ENCODE data around the gene IFNA10. TPM values are rescaled to one million over a fixed set of nuclear protein-coding genes. Genes with fewer than 3 reads are reported as not detected.
"Not testable (repeated sequence)": the region's sequence is repeated elsewhere in the genome, so short reads cannot be mapped to it uniquely, and the experiment has no call there.

The IFNA10 gene
- total RNA-seq, 1 donor from 2014 or later = not detected

- Histone ChIP-seq H3K36me3 (ENCODE audit: control insufficient read depth, insufficient read depth, low read length) (no peaks in the 10 kb centered on the region), H3K27me3 (ENCODE audit: control insufficient read depth, insufficient read depth, low read length) (no peaks in the 10 kb centered on the region), H3K4me3 (ENCODE audit: low read depth, low read length) (no peak within 1 kb of the TSS)
- TF ChIP-seq CTCF (IDR thresholded peaks at IDR 0.05; ENCODE audit: insufficient read depth, low read length, poor library complexity, severe bottlenecking) = no peak
- no peak for DNase-seq (ENCODE audit: low read depth)
Measured at GRCh38 chr9:21239911-21240310, 33.0 kb upstream of the IFNA10 start, which contains the start of gene IFNA14. TSS of gene IFNA14 (minus strand) at chr9:21240005. CDS start at chr9:21239935, 70 bp downstream.

GRCh38 chr9:21236360-21236714 is 29.4 kb upstream of the IFNA10 start:
- not testable (repeated sequence) for H3K4me3 ChIP-seq (ENCODE audit: low read depth, low read length); H3K36me3 ChIP-seq (ENCODE audit: control insufficient read depth, insufficient read depth, low read length); DNase-seq (ENCODE audit: low read depth); H3K27me3 ChIP-seq (ENCODE audit: control insufficient read depth, insufficient read depth, low read length)

GRCh38 chr9:21235468-21236359 is 28.8 kb upstream of the IFNA10 start:
- H3K36me3 ChIP-seq (ENCODE audit: control insufficient read depth, insufficient read depth, low read length); H3K27me3 ChIP-seq (ENCODE audit: control insufficient read depth, insufficient read depth, low read length); DNase-seq (ENCODE audit: low read depth); H3K4me3 ChIP-seq (ENCODE audit: low read depth, low read length): not testable (repeated sequence)
- peak; percentile 64 for TF ChIP-seq CTCF (IDR thresholded peaks at IDR 0.05; ENCODE audit: insufficient read depth, low read length, poor library complexity, severe bottlenecking)

- TF ChIP-seq CTCF (IDR thresholded peaks at IDR 0.05; ENCODE audit: insufficient read depth, low read length, poor library complexity, severe bottlenecking) = no peak
Measured at GRCh38 chr9:21234153-21234687, 27.3 kb upstream of the IFNA10 start.

GRCh38 chr9:21233258-21233657 is 26.3 kb upstream of the IFNA10 start:
- no peak for TF ChIP-seq CTCF (IDR thresholded peaks at IDR 0.05; ENCODE audit: insufficient read depth, low read length, poor library complexity, severe bottlenecking)
- DNase-seq (ENCODE audit: low read depth) = no peak
- no peaks in the 10 kb centered on the region for H3K27me3 ChIP-seq (ENCODE audit: control insufficient read depth, insufficient read depth, low read length)
- H3K4me3 ChIP-seq (ENCODE audit: low read depth, low read length) = no peak overlapping the region
- H3K36me3 ChIP-seq (ENCODE audit: control insufficient read depth, insufficient read depth, low read length) = no peaks in the 10 kb centered on the region

More at GRCh38 chr9:21234153-21234687, 27.3 kb upstream of the IFNA10 start:
- no peaks in the 10 kb centered on the region for H3K27me3 ChIP-seq (ENCODE audit: control insufficient read depth, insufficient read depth, low read length)
- DNase-seq (ENCODE audit: low read depth) = no peak
- no peaks in the 10 kb centered on the region for H3K36me3 ChIP-seq (ENCODE audit: control insufficient read depth, insufficient read depth, low read length)
- H3K4me3 ChIP-seq (ENCODE audit: low read depth, low read length) = no peak overlapping the region

GRCh38 chr9:21228122-21228521 is 21.2 kb upstream of the IFNA10 start, which contains the start of gene IFNA17:
TSS of gene IFNA17 (minus strand) at chr9:21228222. CDS start at chr9:21228173, 49 bp downstream.
- no peak for TF ChIP-seq CTCF (IDR thresholded peaks at IDR 0.05; ENCODE audit: insufficient read depth, low read length, poor library complexity, severe bottlenecking)
- DNase-seq (ENCODE audit: low read depth) = no peak
- Histone ChIP-seq H3K4me3 (ENCODE audit: low read depth, low read length) (no peak within 1 kb of the TSS), H3K36me3 (ENCODE audit: control insufficient read depth, insufficient read depth, low read length) (no peaks in the 10 kb centered on the region), H3K27me3 (ENCODE audit: control insufficient read depth, insufficient read depth, low read length) (no peaks in the 10 kb centered on the region)

- not testable (repeated sequence) for H3K36me3 ChIP-seq (ENCODE audit: control insufficient read depth, insufficient read depth, low read length); H3K27me3 ChIP-seq (ENCODE audit: control insufficient read depth, insufficient read depth, low read length); DNase-seq (ENCODE audit: low read depth); H3K4me3 ChIP-seq (ENCODE audit: low read depth, low read length)
Measured at GRCh38 chr9:21217211-21217610, 10.3 kb upstream of the IFNA10 start, which contains the start of gene IFNA16. TSS of gene IFNA16 (minus strand) at chr9:21217311. CDS start at chr9:21217305, 6 bp downstream.

All from kidney epithelial cell (primary cell).